SK-N-SH (cell line): ENCODE data around the gene ATP2C1. TPM values are rescaled to one million over a fixed set of nuclear protein-coding genes. Genes with fewer than 3 reads are reported as not detected.

ENCODE experiments used
- CTCF ChIA-PET: fragments of 300-600, 350-600 bp; formaldehyde crosslinking; extraction: SDS; loops from one replicate; lab custom pipeline; 2021; lab: Yijun Ruan, JAX
- POLR2A ChIA-PET: fragments of 350-600 bp; sonication (Branson Sonifier 250); formaldehyde crosslinking; extraction: SDS; loops from one replicate; lab custom pipeline; 2020; ENCODE audit warnings: antibody characterized with exemption, inconsistent platforms; lab: Yijun Ruan, JAX
- DNase-seq: peaks from one replicate; pipeline ENCODE4 v3.0.0; 2012
- H2AFZ ChIP-seq: fragments of 200-600 bp; sonication (generic); 2 replicates; pipeline ENCODE4 v1.8.1; 2016; ENCODE audit warnings: antibody characterized with exemption, mild to moderate bottlenecking, low read depth
- H3F3A ChIP-seq: fragments of 200-600 bp; sonication (generic); replicated peaks from 2 replicates; pipeline ENCODE3; 2016; ENCODE audit warnings: antibody characterized with exemption, mild to moderate bottlenecking; ENCODE audit not compliant: insufficient read depth
- H3K27ac ChIP-seq, 2 experiments: fragments of 200-500 bp in 1 of 2; fragments of 200-600 bp in 1 of 2; sonication (Bioruptor generic) in 1 of 2; sonication (generic), shearing (Covaris generic) in 1 of 2; 2 replicates each; pipeline versions ENCODE4 v1.5.1 to v1.6.1; 2014 to 2016; ENCODE audit warnings: low read depth in 2 of 2, inconsistent platforms in 1 of 2, low read length in 1 of 2, mild to moderate bottlenecking in 1 of 2, mixed read lengths in 1 of 2
- H3K27me3 ChIP-seq: fragments of 200-600 bp; sonication (generic), shearing (Covaris generic); 2 replicates; pipeline ENCODE4 v1.6.1; 2016; ENCODE audit warnings: mixed run types; ENCODE audit not compliant: insufficient read depth
- H3K36me3 ChIP-seq, 2 experiments: fragments of 200-500 bp in 1 of 2; fragments of 200-600 bp in 1 of 2; sonication (Bioruptor generic) in 1 of 2; sonication (generic) in 1 of 2; replicated peaks in 1 of 2; 2 replicates each; pipeline versions ENCODE3 to v1.5.1; 2014 to 2016; ENCODE audit warnings: low read length in 1 of 2, mild to moderate bottlenecking in 1 of 2; ENCODE audit not compliant: insufficient read depth in 2 of 2, control insufficient read depth in 1 of 2
- H3K4me1 ChIP-seq, 2 experiments: fragments of 200-500 bp in 1 of 2; fragments of 200-600 bp in 1 of 2; sonication (Bioruptor generic) in 1 of 2; sonication (generic), shearing (Covaris generic) in 1 of 2; 2 replicates each; pipeline versions ENCODE4 v1.5.1 to v1.6.1; 2014 to 2016; ENCODE audit warnings: low read depth in 1 of 2, low read length in 1 of 2, mixed run types in 1 of 2; ENCODE audit not compliant: insufficient read depth in 2 of 2, control insufficient read depth in 1 of 2
- H3K4me2 ChIP-seq: fragments of 200-600 bp; sonication (generic), shearing (Covaris generic); 2 replicates; pipeline ENCODE4 v1.6.1; 2017; ENCODE audit warnings: mixed run types
- H3K4me3 ChIP-seq, 2 experiments: fragments of 200-500 bp in 1 of 2; fragments of 200-600 bp in 1 of 2; sonication (Bioruptor generic) in 1 of 2; sonication (generic), shearing (Covaris generic) in 1 of 2; 2 replicates each; pipeline versions ENCODE4 v1.5.1 to v1.8.1; 2014 to 2016; ENCODE audit warnings: low read depth in 2 of 2, inconsistent platforms in 1 of 2, low read length in 1 of 2, mild to moderate bottlenecking in 1 of 2, mixed read lengths in 1 of 2, moderate library complexity in 1 of 2
- H3K79me2 ChIP-seq: fragments of 200-600 bp; sonication (generic); 2 replicates; pipeline ENCODE4 v1.8.1; 2017; ENCODE audit warnings: mild to moderate bottlenecking; ENCODE audit not compliant: insufficient read depth
- H3K9ac ChIP-seq: fragments of 200-600 bp; sonication (generic); 2 replicates; pipeline ENCODE4 v1.6.1; 2017; ENCODE audit warnings: mixed run types
- H3K9me2 ChIP-seq: fragments of 200-600 bp; sonication (generic); 2 replicates; pipeline ENCODE4 v1.6.1; 2017; ENCODE audit warnings: mixed run types
- H3K9me3 ChIP-seq: fragments of 200-600 bp; sonication (generic); 2 replicates; pipeline ENCODE4 v1.6.1; 2017; ENCODE audit warnings: mixed run types, mild to moderate bottlenecking, moderate library complexity
- H4K20me1 ChIP-seq: fragments of 200-600 bp; sonication (generic); 2 replicates; pipeline ENCODE4 v1.6.1; 2017; ENCODE audit warnings: mild to moderate bottlenecking, mixed run types; ENCODE audit not compliant: insufficient read depth
- CHD2 ChIP-seq: fragments of 150-350 bp; IDR thresholded peaks from 2 replicates; pipeline ENCODE4 v1.6.1; 2018; ENCODE audit warnings: low read length; ENCODE audit not compliant: partially characterized antibody
- EP300 ChIP-seq, 2 experiments: IDR thresholded peaks; 2 replicates each; pipeline versions ENCODE4 v1.4.0 to v1.6.1; 2012; ENCODE audit warnings: borderline replicate concordance in 1 of 2, low read depth in 1 of 2, low read length in 1 of 2
- FOSL2 ChIP-seq: IDR thresholded peaks from 2 replicates; pipeline ENCODE4 v1.4.0; 2012; ENCODE audit warnings: low read depth, mild to moderate bottlenecking, moderate library complexity, borderline replicate concordance
- FOXJ3 ChIP-seq: sonication (generic); formaldehyde crosslinking; IDR thresholded peaks from 2 replicates; pipeline ENCODE4 v1.5.1; 2020; ENCODE audit warnings: mild to moderate bottlenecking, missing genetic modification reagents
- FOXM1 ChIP-seq: IDR thresholded peaks from 2 replicates; pipeline ENCODE4 v1.4.0; 2012; ENCODE audit warnings: low read depth, mild to moderate bottlenecking
- IRF3 ChIP-seq: fragments of 150-350 bp; IDR thresholded peaks from 2 replicates; pipeline ENCODE4 v1.6.1; 2016; ENCODE audit warnings: mild to moderate bottlenecking, low read depth, low read length
- MEF2A ChIP-seq: IDR thresholded peaks from 2 replicates; pipeline ENCODE4 v1.4.0; 2012; ENCODE audit warnings: low read depth, borderline replicate concordance
- NFIC ChIP-seq: IDR thresholded peaks from 2 replicates; pipeline ENCODE4 v1.4.0; 2012; ENCODE audit warnings: borderline replicate concordance
- RAD21 ChIP-seq: IDR thresholded peaks from 2 replicates; pipeline ENCODE4 v1.6.1; 2012; ENCODE audit warnings: mild to moderate bottlenecking, low read length
- RCOR1 ChIP-seq: fragments of 150-350 bp; IDR thresholded peaks from 2 replicates; pipeline ENCODE4 v1.6.1; 2017; ENCODE audit warnings: antibody characterized with exemption, low read length
- REST ChIP-seq: IDR thresholded peaks from 2 replicates; pipeline ENCODE4 v1.6.1; 2012; ENCODE audit warnings: mild to moderate bottlenecking, low read depth, low read length, moderate library complexity
- RFX5 ChIP-seq: IDR thresholded peaks from 2 replicates; pipeline ENCODE4 v1.6.1; 2012; ENCODE audit warnings: mild to moderate bottlenecking, improper control_type of control experiment, low read length
- RXRA ChIP-seq: IDR thresholded peaks from 2 replicates; pipeline ENCODE4 v1.4.0; 2012; ENCODE audit warnings: low read depth, mild to moderate bottlenecking, borderline replicate concordance
- SIN3A ChIP-seq: IDR thresholded peaks from 2 replicates; pipeline ENCODE4 v1.6.1; 2012; ENCODE audit warnings: low read depth, mild to moderate bottlenecking, low read length, moderate library complexity, borderline replicate concordance
- TCF12 ChIP-seq: IDR thresholded peaks from 2 replicates; pipeline ENCODE4 v1.4.0; 2012
- TEAD4 ChIP-seq: IDR thresholded peaks from 2 replicates; pipeline ENCODE4 v1.4.0; 2012; ENCODE audit warnings: mild to moderate bottlenecking, borderline replicate concordance; ENCODE audit not compliant: insufficient read depth
- USF1 ChIP-seq: IDR thresholded peaks from 2 replicates; pipeline ENCODE4 v1.4.0; 2012; ENCODE audit warnings: low read depth, borderline replicate concordance
- YY1 ChIP-seq: IDR thresholded peaks from 2 replicates; pipeline ENCODE4 v1.4.0; 2012; ENCODE audit warnings: low read depth, mild to moderate bottlenecking
- polyA plus RNA-seq, 3 experiments: library from polyadenylated mRNA; depleted of rRNA; stranded (reverse); fragments of >200 nt; gene quantifications; 2 replicates each; pipeline ENCODE4 v1.2.3, GENCODE V29; 2012
- TF ChIP-seq, protein P1 (sequence below): fragments of 200-600 bp; sonication (generic); IDR thresholded peaks from 2 replicates; pipeline ENCODE4 v1.6.1; 2017; ENCODE audit warnings: antibody characterized with exemption, mild to moderate bottlenecking, moderate library complexity
- TF ChIP-seq, protein P2 (sequence below): fragments of 150-350 bp; IDR thresholded peaks from 2 replicates; pipeline ENCODE4 v1.6.1; 2017; ENCODE audit warnings: antibody characterized with exemption, low read length, low read depth, borderline replicate concordance

Gene ATP2C1
- polyA plus RNA-seq, 1 of the 3 experiments (the other 2 are of a cell fraction), result 35.6 TPM

DNA sequence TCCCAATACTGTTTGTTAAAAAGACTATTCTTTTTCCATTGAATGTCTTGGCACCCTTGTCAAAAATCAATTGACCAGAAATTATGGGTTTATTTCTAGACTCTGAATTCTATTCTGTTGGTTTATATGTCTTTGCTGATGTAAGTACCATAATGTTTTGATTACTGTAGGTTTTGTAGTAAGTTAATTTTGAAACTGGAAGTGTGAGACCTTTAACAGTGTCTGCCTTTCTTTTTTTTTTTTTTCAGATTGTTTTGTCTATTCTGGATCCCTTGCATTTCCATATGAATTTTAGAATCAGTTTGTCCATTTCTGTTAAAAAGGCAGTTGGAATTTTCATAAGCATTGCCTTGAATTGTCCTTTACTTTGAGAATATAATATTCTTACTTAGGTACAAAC is 13.6 kb downstream of the ATP2C1 start:
- H3K79me2 ChIP-seq, result peaks cover 82% of the 10 kb centered on the region
- TF ChIP-seq TCF12, result no peak
- no peak for TF ChIP-seq FOSL2
- no peak for TF ChIP-seq FOXM1
- no peak for TF ChIP-seq MEF2A
- TF ChIP-seq YY1, result no peak
- no peak for TF ChIP-seq RXRA
- no peak for TF ChIP-seq FOXJ3 (CRISPR knock-in tag)
- no peak for TF ChIP-seq EP300 (IDR thresholded peaks at IDR 0.05; ENCODE audit: borderline replicate concordance in 1 of 2, low read depth in 1 of 2, low read length in 1 of 2)
- TF ChIP-seq TEAD4, result no peak
- TF ChIP-seq CHD2, result no peak
- TF ChIP-seq RFX5, result no peak
- POLR2A ChIA-PET, result no interaction called here
- H3K36me3 ChIP-seq, result no peaks in the 10 kb centered on the region
- H3K9me3 ChIP-seq, result no peaks in the 10 kb centered on the region
- no peak overlapping the region for H3K27ac ChIP-seq
- DNase-seq, result no peak
- no peak overlapping the region for H3K4me3 ChIP-seq
- no peaks in the 10 kb centered on the region for H3K27me3 ChIP-seq
- no peaks in the 10 kb centered on the region for H3K9me2 ChIP-seq
- no peak overlapping the region for H2AFZ ChIP-seq
- CTCF ChIA-PET, result no interaction called here
- H3K4me1 ChIP-seq, result peaks cover 4 to 13% of the 10 kb centered on the region in 2 experiments; a peak in 3 of 4 replicates
- no peak overlapping the region for H3K4me2 ChIP-seq
- peaks cover 30% of the 10 kb centered on the region for H4K20me1 ChIP-seq
- no peaks in the 10 kb centered on the region for H3F3A ChIP-seq
- no peak overlapping the region for H3K9ac ChIP-seq

GRCh38 chr3:130907966-130908365 is 14.1 kb downstream of the ATP2C1 start:
- peaks cover 4 to 13% of the 10 kb centered on the region in 2 experiments; a peak in 3 of 4 replicates for H3K4me1 ChIP-seq
- TF ChIP-seq RAD21, result no peak
- no peak for TF ChIP-seq NFIC
- TF ChIP-seq TEAD4, result no peak
- TF ChIP-seq REST, result no peak
- TF ChIP-seq RXRA, result no peak
- TF ChIP-seq FOXJ3 (CRISPR knock-in tag), result no peak
- TF ChIP-seq RFX5, result no peak
- no peak for TF ChIP-seq MEF2A
- TF ChIP-seq, protein P1, sequence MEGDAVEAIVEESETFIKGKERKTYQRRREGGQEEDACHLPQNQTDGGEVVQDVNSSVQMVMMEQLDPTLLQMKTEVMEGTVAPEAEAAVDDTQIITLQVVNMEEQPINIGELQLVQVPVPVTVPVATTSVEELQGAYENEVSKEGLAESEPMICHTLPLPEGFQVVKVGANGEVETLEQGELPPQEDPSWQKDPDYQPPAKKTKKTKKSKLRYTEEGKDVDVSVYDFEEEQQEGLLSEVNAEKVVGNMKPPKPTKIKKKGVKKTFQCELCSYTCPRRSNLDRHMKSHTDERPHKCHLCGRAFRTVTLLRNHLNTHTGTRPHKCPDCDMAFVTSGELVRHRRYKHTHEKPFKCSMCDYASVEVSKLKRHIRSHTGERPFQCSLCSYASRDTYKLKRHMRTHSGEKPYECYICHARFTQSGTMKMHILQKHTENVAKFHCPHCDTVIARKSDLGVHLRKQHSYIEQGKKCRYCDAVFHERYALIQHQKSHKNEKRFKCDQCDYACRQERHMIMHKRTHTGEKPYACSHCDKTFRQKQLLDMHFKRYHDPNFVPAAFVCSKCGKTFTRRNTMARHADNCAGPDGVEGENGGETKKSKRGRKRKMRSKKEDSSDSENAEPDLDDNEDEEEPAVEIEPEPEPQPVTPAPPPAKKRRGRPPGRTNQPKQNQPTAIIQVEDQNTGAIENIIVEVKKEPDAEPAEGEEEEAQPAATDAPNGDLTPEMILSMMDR, result no peak
- TF ChIP-seq RCOR1, result no peak
- TF ChIP-seq USF1, result no peak
- TF ChIP-seq TCF12, result no peak
- TF ChIP-seq, protein P2, sequence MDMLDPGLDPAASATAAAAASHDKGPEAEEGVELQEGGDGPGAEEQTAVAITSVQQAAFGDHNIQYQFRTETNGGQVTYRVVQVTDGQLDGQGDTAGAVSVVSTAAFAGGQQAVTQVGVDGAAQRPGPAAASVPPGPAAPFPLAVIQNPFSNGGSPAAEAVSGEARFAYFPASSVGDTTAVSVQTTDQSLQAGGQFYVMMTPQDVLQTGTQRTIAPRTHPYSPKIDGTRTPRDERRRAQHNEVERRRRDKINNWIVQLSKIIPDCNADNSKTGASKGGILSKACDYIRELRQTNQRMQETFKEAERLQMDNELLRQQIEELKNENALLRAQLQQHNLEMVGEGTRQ, result no peak
- no peak for TF ChIP-seq IRF3
- TF ChIP-seq SIN3A, result no peak

More at GRCh38 chr3:130907966-130908365, 14.1 kb downstream of the ATP2C1 start:
- Histone ChIP-seq H3K27ac (no peak overlapping the region), H3F3A (no peaks in the 10 kb centered on the region), H2AFZ (no peak overlapping the region), H3K36me3 (no peaks in the 10 kb centered on the region), H3K9ac (no peak overlapping the region), H3K9me2 (no peaks in the 10 kb centered on the region), H3K27me3 (no peaks in the 10 kb centered on the region), H4K20me1 (peaks cover 27% of the 10 kb centered on the region), H3K79me2 (peaks cover 78% of the 10 kb centered on the region), H3K4me2 (no peak overlapping the region), H3K4me3 (no peak overlapping the region), H3K9me3 (no peaks in the 10 kb centered on the region)
- POLR2A ChIA-PET, result no interaction called here
- no peak for DNase-seq
- CTCF ChIA-PET, result no interaction called here
